GM12878 (cell line): ENCODE measurements around the gene ENOX1. TPM values are rescaled to one million over a fixed set of nuclear protein-coding genes. Genes with fewer than 3 reads are reported as not detected.

Source experiments
- ATAC-seq: fragments of 200-7000 bp; cut with Tn5 transposase; 3 replicates; pipeline ENCODE4 v1.9.1; 2020; ENCODE audit warnings: mild to moderate bottlenecking, moderate library complexity
- BruUV-seq: library from RNA; stranded (reverse); fragments of 400-500 nt; replicated peaks from 2 replicates; lab custom pipeline; 2021; lab: Mats Ljungman, UMichigan
- CTCF ChIA-PET: fragments of 300-600 bp; sonication (Branson Sonifier 250); formaldehyde crosslinking; extraction: SDS; loops from one replicate; lab custom pipeline; 2021; ENCODE audit warnings: inconsistent platforms; lab: Yijun Ruan, JAX
- POLR2A ChIA-PET: fragments of 350-600 bp; formaldehyde crosslinking; extraction: SDS; loops from one replicate; lab custom pipeline; 2021; ENCODE audit warnings: inconsistent platforms; lab: Charles Lee
- RAD21 ChIA-PET: fragments of 300-600 bp; sonication (Branson Sonifier 250); formaldehyde crosslinking; loops from one replicate; lab custom pipeline; 2023; ENCODE audit warnings: antibody characterized with exemption; ENCODE audit not compliant: unreplicated experiment; lab: Charles Lee
- SMC1A ChIA-PET: fragments of 300-600 bp; sonication (Branson Sonifier 250); formaldehyde crosslinking; loops from one replicate; lab custom pipeline; 2023; ENCODE audit not compliant: unreplicated experiment, uncharacterized antibody; lab: Charles Lee
- DNase-seq: peaks from one replicate; pipeline ENCODE4 v3.0.0-alpha.2; 2011; ENCODE audit warnings: low read depth, low spot score
- FAIRE-seq: peaks from 3 replicates; lab custom pipeline; 2011; peaks lifted over from hg19 to GRCh38; lab: Jason Lieb, UNC
- H2AFZ ChIP-seq: 2 replicates; pipeline ENCODE4 v1.6.0; 2011; ENCODE audit warnings: low read depth, low read length, control low read depth; ENCODE audit not compliant: control insufficient read depth
- H3K27ac ChIP-seq: 2 replicates; pipeline ENCODE4 v1.5.1; 2011; ENCODE audit warnings: control low read depth; ENCODE audit not compliant: control insufficient read depth, insufficient read depth
- H3K27me3 ChIP-seq, 2 experiments: replicated peaks in 1 of 2; 2 replicates each; pipeline versions ENCODE4 v1.6.0 to v1.6.1; 2011; ENCODE audit warnings: low read length in 1 of 2; ENCODE audit not compliant: control insufficient read depth in 2 of 2, insufficient read depth in 2 of 2
- H3K36me3 ChIP-seq, 2 experiments: 2 replicates each; pipeline ENCODE4 v1.5.1; 2011; ENCODE audit warnings: low read length in 1 of 2; ENCODE audit not compliant: control insufficient read depth in 2 of 2, insufficient read depth in 2 of 2
- H3K4me1 ChIP-seq: 2 replicates; pipeline ENCODE4 v1.6.1; 2011; ENCODE audit warnings: mild to moderate bottlenecking, low read length, moderate library complexity, mixed read lengths; ENCODE audit not compliant: control insufficient read depth, insufficient read depth
- H3K4me2 ChIP-seq: 2 replicates; pipeline ENCODE4 v1.6.0; 2011; ENCODE audit warnings: control low read depth; ENCODE audit not compliant: control insufficient read depth, insufficient read depth
- H3K4me3 ChIP-seq: fragments of 200-600 bp; sonication (generic); 2 replicates; pipeline ENCODE4 v1.5.1; 2016
- H3K79me2 ChIP-seq: 2 replicates; pipeline ENCODE4 v1.6.0; 2011; ENCODE audit warnings: low read length; ENCODE audit not compliant: control insufficient read depth, insufficient read depth
- H3K9ac ChIP-seq: 2 replicates; pipeline ENCODE4 v1.8.0; 2011; ENCODE audit warnings: low read length, control low read depth, mixed read lengths; ENCODE audit not compliant: control insufficient read depth, insufficient read depth
- H3K9me3 ChIP-seq: replicated peaks from 3 replicates; pipeline ENCODE4 v1.5.1; 2011; ENCODE audit warnings: mild to moderate bottlenecking, low read length; ENCODE audit not compliant: control insufficient read depth, insufficient read depth
- H4K20me1 ChIP-seq: 2 replicates; pipeline ENCODE4 v1.6.0; 2011; ENCODE audit not compliant: control insufficient read depth, insufficient read depth
- CBX3 ChIP-seq: fragments of 200-600 bp; sonication (generic); IDR thresholded peaks from 2 replicates; pipeline ENCODE4 v1.6.1; 2016; ENCODE audit warnings: low read depth, borderline replicate concordance
- ETV6 ChIP-seq, 2 experiments: fragments of 450-650 bp in 1 of 2; IDR thresholded peaks in 1 of 2; conservative IDR thresholded peaks in 1 of 2; 2 replicates each; pipeline ENCODE4 v1.6.1; 2014; ENCODE audit warnings: antibody characterized with exemption in 1 of 2, borderline replicate concordance in 1 of 2, low read depth in 1 of 2, mild to moderate bottlenecking in 1 of 2, moderate library complexity in 1 of 2
- NRF1 ChIP-seq: conservative IDR thresholded peaks from 2 replicates; pipeline ENCODE4 v1.6.1; 2011; ENCODE audit warnings: mild to moderate bottlenecking, low read depth, low read length, improper control_type of control experiment
- POU2F2 ChIP-seq: IDR thresholded peaks from 3 replicates; pipeline ENCODE4 v1.6.1; 2011; ENCODE audit warnings: low read depth, mild to moderate bottlenecking, low read length, borderline replicate concordance
- ZNF384 ChIP-seq: IDR thresholded peaks from 2 replicates; pipeline ENCODE4 v1.6.1; 2012; ENCODE audit warnings: low read depth, mild to moderate bottlenecking, low read length, improper control_type of control experiment, borderline replicate concordance
- WGBS: methylation state at CpG from one replicate; pipeline ENCODE4 v1.1.6; 2016; ENCODE audit warnings: low lambda C conversion rate; ENCODE audit not compliant: insufficient replicate concordance, insufficient coverage; ENCODE audit errors: missing lambda C conversion rate; 5-methylcytosine and 5-hydroxymethylcytosine counted together
- in situ Hi-C: fragments of 300-500 bp; cut with MboI; formaldehyde crosslinking; loops from 9 replicates; pipeline ENCODE4 v1.14.3; 2018; ENCODE audit warnings: mixed read lengths
- intact Hi-C: fragments of 100-400 bp; cut with micrococcal nuclease; formaldehyde crosslinking; loops from one replicate; pipeline ENCODE4 v1.14.2; 2022; ENCODE audit not compliant: unreplicated experiment
- polyA plus RNA-seq, 11 experiments: library from polyadenylated mRNA; depleted of rRNA in 4 of 11; unstranded in 6 of 11; stranded (reverse) in 5 of 11; fragments of >200 nt; fragmentation: Nextera tagmentation in 4 of 11; fragmentation: Illumina TruSeq in 1 of 11; extraction: Ambion mirVana in 4 of 11; extraction: Trizol in 1 of 11; gene quantifications; 1 replicate in 1 of 11; 2 replicates in 10 of 11; pipeline versions ENCODE4 v1.2.1 to v1.2.3, GENCODE V29; 2011 to 2016; ENCODE audit warnings: inconsistent platforms in 2 of 11, missing spikeins in 2 of 11, low read depth in 1 of 11
- total RNA-seq, 4 experiments: library from RNA; depleted of rRNA in 3 of 4; stranded (reverse); fragments of >200 nt in 3 of 4; fragmentation: Illumina TruSeq in 1 of 4; extraction: Trizol in 1 of 4; gene quantifications; 2 replicates each; pipeline versions ENCODE4 v1.2.1 to v1.2.3, GENCODE V29; 2013 to 2021
- TF ChIP-seq, protein P1 (sequence below): IDR thresholded peaks from 2 replicates; pipeline ENCODE4 v1.6.1; 2012; ENCODE audit warnings: low read depth, low read length, improper control_type of control experiment
- TF ChIP-seq, protein P2 (sequence below): IDR thresholded peaks from 2 replicates; pipeline ENCODE4 v1.6.1; 2011; ENCODE audit warnings: low read depth, mild to moderate bottlenecking, low read length, moderate library complexity, borderline replicate concordance; ENCODE audit errors: extremely low read depth

The ENOX1 gene
- total and polyA plus RNA-seq, 10 of the 15 experiments (the other 5 are each of a cell fraction or from before 2014, with no cell fraction given), result 0.11 to 0.26 (median 0.15) TPM

DNA sequence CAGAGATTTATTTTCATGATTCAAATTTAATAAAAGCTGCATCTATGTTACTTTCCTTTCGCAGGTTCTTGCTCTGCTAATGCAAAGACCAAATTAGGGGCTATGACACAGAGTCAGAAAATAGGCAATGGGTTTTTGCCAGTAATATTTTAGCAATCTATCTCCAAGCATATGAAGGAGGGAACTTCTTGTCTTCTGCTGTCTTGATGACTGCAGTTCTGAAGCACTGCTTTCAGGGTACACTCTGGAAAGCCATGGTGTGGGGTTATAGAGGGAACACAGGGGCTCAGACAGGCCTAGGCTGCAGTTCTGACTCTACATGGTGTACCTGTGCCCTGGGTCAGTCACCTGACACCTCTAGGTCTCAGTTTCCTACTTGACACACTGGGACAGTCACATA lies 500.0 kb downstream of the ENOX1 start:
- in situ Hi-C loops (no loop called here), intact Hi-C loops (no loop called here)
- RAD21 ChIA-PET, result no interaction called here
- no peak for FAIRE-seq
- no peak for TF ChIP-seq POU2F2
- no peak for TF ChIP-seq NRF1
- TF ChIP-seq ETV6 (conservative IDR thresholded peaks at IDR 0.05 in 1 of 2, IDR thresholded peaks at IDR 0.05 in 1 of 2; ENCODE audit: borderline replicate concordance in 1 of 2, low read depth in 1 of 2), result no peak
- TF ChIP-seq, protein P1, sequence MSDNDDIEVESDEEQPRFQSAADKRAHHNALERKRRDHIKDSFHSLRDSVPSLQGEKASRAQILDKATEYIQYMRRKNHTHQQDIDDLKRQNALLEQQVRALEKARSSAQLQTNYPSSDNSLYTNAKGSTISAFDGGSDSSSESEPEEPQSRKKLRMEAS, result no peak
- TF ChIP-seq, protein P2, sequence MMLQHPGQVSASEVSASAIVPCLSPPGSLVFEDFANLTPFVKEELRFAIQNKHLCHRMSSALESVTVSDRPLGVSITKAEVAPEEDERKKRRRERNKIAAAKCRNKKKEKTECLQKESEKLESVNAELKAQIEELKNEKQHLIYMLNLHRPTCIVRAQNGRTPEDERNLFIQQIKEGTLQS, result no peak
- no peak for TF ChIP-seq ZNF384
- no peak for TF ChIP-seq CBX3
- no peak overlapping the region for H3K4me3 ChIP-seq
- POLR2A ChIA-PET, result no interaction called here
- H3K4me2 ChIP-seq, result no peak overlapping the region
- H3K9ac ChIP-seq, result no peak overlapping the region
- H3K79me2 ChIP-seq, result no peaks in the 10 kb centered on the region
- CTCF ChIA-PET, result no interaction called here
- no peaks in the 10 kb centered on the region; a peak in 2 of 4 replicates for H3K27me3 ChIP-seq
- DNase-seq, result no peak
- no peaks in the 10 kb centered on the region for H3K9me3 ChIP-seq
- H2AFZ ChIP-seq, result no peak overlapping the region
- BruUV-seq, result no TSS peak
- no peak for ATAC-seq
- SMC1A ChIA-PET, result no interaction called here
- no peak overlapping the region for H3K27ac ChIP-seq
- WGBS, result 0% methylated on average over 1 of the region's 1 CpG
- H3K4me1 ChIP-seq, result no peaks in the 10 kb centered on the region
- H4K20me1 ChIP-seq, result no peaks in the 10 kb centered on the region
- H3K36me3 ChIP-seq, result no peaks in the 10 kb centered on the region
